ENCODE measurements around the gene VSTM2L.

VSTM2L gene

GRCh38 chr20:37901240-37901639 is 1.7 kb upstream of the VSTM2L start:
- no peak for DNase-seq (ENCODE audit: low spot score)

- peak; percentile 12 for DNase-seq (ENCODE audit: low spot score)
Observed at GRCh38 chr20:37901654-37902503, 1.0 kb upstream of the VSTM2L start.

- DNase-seq (ENCODE audit: low spot score), result no peak
Observed at GRCh38 chr20:37903317-37904007, 535 bp downstream of the VSTM2L start.

GRCh38 chr20:37904008-37904642 is 1.2 kb downstream of the VSTM2L start:
- no peak for DNase-seq (ENCODE audit: low spot score)

- DNase-seq (ENCODE audit: low spot score), result no peak
Observed at GRCh38 chr20:37904845-37905373, 2.0 kb downstream of the VSTM2L start.

- DNase-seq (ENCODE audit: low spot score), result no peak
Observed at GRCh38 chr20:37905671-37906613, 3.0 kb downstream of the VSTM2L start.

- DNase-seq (ENCODE audit: low spot score), result no peak
Observed at GRCh38 chr20:37907330-37907676, 4.4 kb downstream of the VSTM2L start.

GRCh38 chr20:37907677-37908401 is 4.9 kb downstream of the VSTM2L start:
- DNase-seq (ENCODE audit: low spot score), result no peak

- DNase-seq (ENCODE audit: low spot score), result no peak
Observed at GRCh38 chr20:37911261-37911660, 8.3 kb downstream of the VSTM2L start.

- no peak for DNase-seq (ENCODE audit: low spot score)
Observed at GRCh38 chr20:37911838-37912281, 8.9 kb downstream of the VSTM2L start.

GRCh38 chr20:37912874-37913273 is 9.9 kb downstream of the VSTM2L start:
- no peak for DNase-seq (ENCODE audit: low spot score)

- no peak for DNase-seq (ENCODE audit: low spot score)
Observed at GRCh38 chr20:37913567-37914366, 10.8 kb downstream of the VSTM2L start.

GRCh38 chr20:37914367-37914671 is 11.4 kb downstream of the VSTM2L start:
- no peak for DNase-seq (ENCODE audit: low spot score)

- no peak for DNase-seq (ENCODE audit: low spot score)
Observed at GRCh38 chr20:37914672-37915433, 11.9 kb downstream of the VSTM2L start.

- DNase-seq (ENCODE audit: low spot score), result no peak
Observed at GRCh38 chr20:37915434-37915787, 12.5 kb downstream of the VSTM2L start.

GRCh38 chr20:37915800-37916570 is 13.1 kb downstream of the VSTM2L start:
- DNase-seq (ENCODE audit: low spot score), result no peak

GRCh38 chr20:37917461-37917860 is 14.5 kb downstream of the VSTM2L start:
- DNase-seq (ENCODE audit: low spot score), result no peak

GRCh38 chr20:37918035-37918434 is 15.1 kb downstream of the VSTM2L start:
- DNase-seq (ENCODE audit: low spot score), result no peak

Data from globus pallidus (tissue), 1 donor.